Cerebellar cortex (tissue), 1 donor: Measurements from ENCODE around the gene ATE1.
"Not testable (repeated sequence)": the region's sequence is repeated elsewhere in the genome, so short reads cannot be mapped to it uniquely, and the experiment has no call there.

Experiments
- DNase-seq: peaks from one replicate; pipeline ENCODE4 v3.0.0-alpha.2; 2015; ENCODE audit warnings: low spot score

The ATE1 gene

DNA sequence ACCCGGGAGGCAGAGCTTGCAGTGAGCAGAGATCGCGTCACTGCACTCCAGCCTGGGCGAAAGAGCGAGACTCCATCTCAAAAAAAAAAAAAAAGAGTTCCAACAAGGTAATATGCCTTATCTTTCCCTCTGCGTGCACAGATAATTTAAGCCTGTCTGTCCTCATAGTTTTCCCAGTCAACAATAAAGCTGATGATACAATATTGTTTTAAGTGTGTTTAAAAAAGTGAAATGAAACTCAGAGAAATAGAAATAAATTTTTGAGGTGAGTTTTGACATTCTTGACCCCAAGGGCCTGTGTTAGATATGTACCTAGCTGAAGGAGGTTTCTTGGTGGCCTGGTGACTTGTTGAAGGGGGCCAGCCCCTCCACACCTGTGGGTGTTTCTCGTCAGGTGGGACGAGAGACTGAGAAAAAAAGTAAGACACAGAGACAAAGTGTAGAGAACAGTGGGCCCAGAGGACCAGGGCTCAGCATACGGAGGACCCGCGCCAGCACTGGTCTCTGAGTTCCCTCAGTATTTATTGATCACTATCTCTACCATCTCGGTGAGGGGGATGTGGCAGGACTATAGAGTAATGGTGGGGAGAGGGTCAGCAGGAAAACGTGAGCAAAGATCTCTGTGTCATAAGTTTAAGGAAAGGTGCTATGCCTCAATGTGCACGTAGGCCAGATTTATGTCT, 1.9 kb upstream of the ATE1 start:
- DNase-seq = not testable (repeated sequence)

- DNase-seq = peak; percentile 51
Measured at GRCh38 chr10:121928528-121928884, 675 bp upstream of the ATE1 start.

DNA sequence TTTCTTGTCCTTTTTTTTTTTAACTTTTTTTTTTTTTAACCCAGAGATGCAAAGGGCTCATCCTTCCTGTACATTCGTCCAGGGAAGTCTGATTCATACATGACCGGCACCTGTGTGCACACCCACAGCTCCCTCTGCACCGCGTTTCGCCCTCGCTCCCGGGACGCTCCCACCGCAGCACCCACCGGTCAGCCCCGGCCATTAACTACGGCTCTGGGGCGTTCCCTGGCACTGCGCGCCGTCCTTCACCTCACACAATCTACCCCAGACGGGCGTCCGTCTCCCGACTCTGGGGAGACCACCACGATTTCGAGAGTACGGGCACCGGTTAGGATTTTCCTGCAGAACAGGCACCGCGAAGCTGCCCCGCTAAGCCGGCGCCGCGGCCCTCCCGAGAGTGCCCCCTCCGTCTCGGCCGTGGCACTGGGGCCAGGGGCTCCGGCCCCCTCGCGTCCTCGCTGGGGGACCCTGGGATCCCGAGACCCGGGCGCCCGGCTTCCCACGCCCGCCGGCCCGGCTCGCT, 452 bp downstream of the ATE1 start:
- peak; percentile 48 for DNase-seq

DNA sequence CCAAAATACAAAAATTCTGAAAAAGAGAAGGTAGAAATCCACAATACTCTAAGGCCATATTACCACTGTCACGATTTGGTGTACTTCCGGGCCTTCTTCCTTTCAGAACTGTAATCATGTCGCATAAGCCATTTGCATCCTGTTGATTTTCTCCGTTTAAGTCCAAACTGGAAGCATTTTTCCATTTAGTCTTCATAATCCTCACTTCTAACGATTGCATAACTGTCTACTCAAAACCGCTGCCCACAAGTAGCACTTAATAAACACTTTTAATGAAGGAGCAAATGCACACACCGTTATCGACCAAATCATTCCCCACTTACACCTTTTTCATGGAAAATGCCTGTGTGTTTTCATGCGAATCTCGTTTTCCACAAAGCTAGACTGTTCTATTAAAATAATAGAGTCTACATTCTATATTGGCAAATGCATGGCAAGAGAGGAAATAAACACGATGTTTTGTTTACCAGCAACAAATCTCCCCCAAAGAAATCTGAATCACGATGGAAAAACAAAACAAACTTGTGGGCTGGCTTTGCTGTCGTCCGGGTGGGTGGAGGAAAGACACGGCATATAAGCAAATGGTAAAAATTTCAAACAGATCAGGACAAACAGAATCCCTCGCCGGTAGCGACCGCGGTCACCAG, 1.0 kb downstream of the ATE1 start:
- peak; percentile 48 for DNase-seq

DNA sequence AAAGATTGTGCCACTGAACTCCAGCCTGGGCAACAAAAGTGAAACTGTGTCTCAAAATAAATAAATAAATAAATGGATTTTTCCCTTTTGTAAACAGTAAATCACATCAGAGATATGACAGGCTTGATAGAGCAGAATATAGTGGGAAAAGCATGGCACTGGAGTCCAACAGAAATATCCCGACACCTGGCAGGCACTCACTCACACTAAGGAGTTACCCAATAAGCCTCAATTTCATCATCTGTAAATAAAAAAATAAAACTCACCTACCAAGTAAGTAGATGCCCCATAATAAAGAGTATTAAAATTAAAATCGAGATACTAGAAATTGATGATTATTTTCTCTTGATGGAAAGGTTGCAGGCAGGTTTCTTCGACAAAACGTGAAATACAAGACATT, 1.7 kb downstream of the ATE1 start:
- DNase-seq = no peak

GRCh38 chr10:121921238-121921931, 6.4 kb downstream of the ATE1 start:
- DNase-seq = no peak

GRCh38 chr10:121919666-121920065, 8.2 kb downstream of the ATE1 start:
- DNase-seq = no peak

- not testable (repeated sequence) for DNase-seq
Measured at GRCh38 chr10:121918800-121919199, 9.0 kb downstream of the ATE1 start.

GRCh38 chr10:121914661-121915060, 13.2 kb downstream of the ATE1 start:
- DNase-seq = no peak

DNA sequence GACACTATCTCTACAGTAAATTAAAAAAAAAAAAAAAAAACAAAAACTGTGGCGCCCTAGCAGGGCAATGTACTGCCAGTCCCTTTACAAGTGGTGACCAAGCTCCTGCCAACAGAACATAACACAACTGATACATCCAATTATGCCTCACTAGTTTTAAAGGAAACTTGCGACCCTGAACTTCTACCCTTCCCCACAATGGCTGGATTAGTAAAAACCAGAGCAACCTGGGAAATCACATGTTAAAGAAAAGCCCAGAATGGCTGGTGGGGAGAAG, 16.5 kb downstream of the ATE1 start:
- DNase-seq = no peak

- DNase-seq = no peak
Measured at GRCh38 chr10:121910673-121911420, 17.0 kb downstream of the ATE1 start.

- no peak for DNase-seq
Measured at GRCh38 chr10:121904888-121905287, 22.9 kb downstream of the ATE1 start.

- peak; percentile 85 for DNase-seq
Measured at GRCh38 chr10:121900443-121901174, 27.2 kb downstream of the ATE1 start.

GRCh38 chr10:121899727-121900126, 28.1 kb downstream of the ATE1 start:
- DNase-seq = peak; percentile 74

- DNase-seq = no peak
Measured at GRCh38 chr10:121891103-121891502, 36.7 kb downstream of the ATE1 start.

- DNase-seq = no peak
Measured at GRCh38 chr10:121889212-121889611, 38.6 kb downstream of the ATE1 start.

DNA sequence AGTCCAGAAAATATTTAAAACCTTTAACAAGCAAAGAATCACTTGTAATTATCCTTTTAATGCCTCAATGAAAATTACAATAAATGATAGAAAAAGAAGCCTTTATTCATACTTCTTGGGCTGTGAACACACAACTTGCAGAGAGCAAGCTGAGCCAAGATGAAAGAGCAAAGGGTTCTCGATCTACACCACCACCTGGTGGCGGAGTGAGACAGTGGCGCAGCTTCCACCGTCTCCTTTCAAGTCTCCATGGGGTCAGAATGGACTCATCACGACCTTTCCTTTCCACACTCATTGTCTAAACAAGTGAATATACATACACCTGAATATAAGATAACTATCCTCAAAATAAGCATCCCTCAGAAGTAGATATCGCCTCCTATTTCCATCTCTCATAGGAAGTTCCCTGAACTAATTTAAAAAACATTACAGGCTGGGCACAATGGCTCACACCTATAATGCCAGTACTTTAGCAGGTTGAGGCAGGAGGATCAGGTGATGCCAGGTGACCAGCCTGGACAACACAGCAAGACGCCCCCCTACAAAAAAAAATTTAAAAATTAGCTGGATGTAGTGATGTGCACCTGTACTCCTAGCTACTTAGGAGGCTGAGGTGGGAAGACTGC, 40.7 kb downstream of the ATE1 start:
- peak; percentile 73 for DNase-seq

- DNase-seq = no peak
Measured at GRCh38 chr10:121886181-121886580, 41.6 kb downstream of the ATE1 start.

GRCh38 chr10:121880895-121881294, 46.9 kb downstream of the ATE1 start:
- no peak for DNase-seq

- DNase-seq = no peak
Measured at GRCh38 chr10:121879476-121879875, 48.4 kb downstream of the ATE1 start.

DNA sequence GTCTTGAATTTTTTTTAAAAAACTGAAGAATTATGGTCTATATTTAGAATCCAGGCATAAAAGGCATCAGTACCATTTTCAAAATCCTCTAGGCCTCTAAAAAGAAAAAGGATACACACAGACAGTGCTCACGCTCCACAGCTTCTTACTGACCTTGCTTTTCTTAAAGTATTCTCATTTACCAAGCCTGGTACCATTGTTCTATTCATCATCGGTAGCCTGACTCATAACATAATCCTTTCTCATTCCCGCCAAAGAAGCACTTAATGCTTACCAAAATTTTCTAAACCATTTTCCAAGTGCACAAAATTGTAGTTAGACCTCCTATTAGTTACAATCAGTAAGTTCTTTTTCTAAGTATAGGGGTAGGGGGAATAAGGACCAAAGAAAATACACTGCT, 54.6 kb downstream of the ATE1 start:
- DNase-seq = no peak
